Measurements from ENCODE around the gene FAF1. TPM values are rescaled to one million over a fixed set of nuclear protein-coding genes. Genes with fewer than 3 reads are reported as not detected.
"Not testable (repeated sequence)": the region's sequence is repeated elsewhere in the genome, so short reads cannot be mapped to it uniquely, and the experiment has no call there.

The FAF1 gene
- total RNA-seq, 4 donors from 2014 or later: 32.3 to 51.4 (median 36.1) TPM

DNA sequence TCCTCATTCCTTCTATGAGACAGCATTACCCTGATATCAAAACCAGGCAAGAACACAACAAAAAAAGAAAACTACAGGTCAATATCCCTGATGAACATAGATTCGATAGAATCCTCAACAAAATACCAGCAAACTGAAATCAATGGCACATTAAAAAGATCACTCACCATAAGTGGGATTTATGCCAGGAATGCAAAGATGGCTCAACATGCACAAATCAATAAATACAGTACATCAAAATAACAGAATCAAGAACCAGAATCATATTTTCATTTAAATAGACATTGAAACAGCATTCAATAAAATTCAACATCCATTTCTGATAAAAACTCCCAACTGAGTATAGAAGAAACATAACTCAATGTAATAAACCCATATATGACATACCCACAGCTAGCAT, 36.5 kb downstream of the FAF1 start:
- TF ChIP-seq, protein P1, sequence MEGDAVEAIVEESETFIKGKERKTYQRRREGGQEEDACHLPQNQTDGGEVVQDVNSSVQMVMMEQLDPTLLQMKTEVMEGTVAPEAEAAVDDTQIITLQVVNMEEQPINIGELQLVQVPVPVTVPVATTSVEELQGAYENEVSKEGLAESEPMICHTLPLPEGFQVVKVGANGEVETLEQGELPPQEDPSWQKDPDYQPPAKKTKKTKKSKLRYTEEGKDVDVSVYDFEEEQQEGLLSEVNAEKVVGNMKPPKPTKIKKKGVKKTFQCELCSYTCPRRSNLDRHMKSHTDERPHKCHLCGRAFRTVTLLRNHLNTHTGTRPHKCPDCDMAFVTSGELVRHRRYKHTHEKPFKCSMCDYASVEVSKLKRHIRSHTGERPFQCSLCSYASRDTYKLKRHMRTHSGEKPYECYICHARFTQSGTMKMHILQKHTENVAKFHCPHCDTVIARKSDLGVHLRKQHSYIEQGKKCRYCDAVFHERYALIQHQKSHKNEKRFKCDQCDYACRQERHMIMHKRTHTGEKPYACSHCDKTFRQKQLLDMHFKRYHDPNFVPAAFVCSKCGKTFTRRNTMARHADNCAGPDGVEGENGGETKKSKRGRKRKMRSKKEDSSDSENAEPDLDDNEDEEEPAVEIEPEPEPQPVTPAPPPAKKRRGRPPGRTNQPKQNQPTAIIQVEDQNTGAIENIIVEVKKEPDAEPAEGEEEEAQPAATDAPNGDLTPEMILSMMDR (IDR thresholded peaks at IDR 0.05): no peak
- DNase-seq (ENCODE audit: low spot score): no peak
- ATAC-seq (ENCODE audit: low FRiP score): no peak

- DNase-seq (ENCODE audit: low spot score) (no peak), ATAC-seq (ENCODE audit: low FRiP score) (no peak)
- TF ChIP-seq, protein P1 (IDR thresholded peaks at IDR 0.05): no peak
These were observed 39.0 kb downstream of the FAF1 start for GRCh38 chr1:50921029-50921428.

DNA sequence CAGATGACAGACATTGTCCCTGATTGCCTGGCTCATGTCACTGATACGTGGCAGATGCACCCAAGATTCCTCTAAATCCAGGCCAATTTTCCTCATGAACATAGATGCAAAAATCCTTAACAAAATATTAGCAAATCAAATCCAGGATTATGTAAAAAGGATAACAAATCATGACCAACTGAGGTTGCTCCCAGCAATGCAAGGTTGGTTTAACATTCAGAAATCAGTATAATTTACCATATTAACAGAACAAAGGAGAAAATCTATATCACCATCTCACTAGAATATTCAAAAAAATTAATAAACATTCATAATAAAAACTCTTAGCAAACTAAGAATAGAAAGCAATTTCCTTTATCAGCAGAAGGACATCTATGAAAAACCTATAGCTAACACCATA, 39.7 kb downstream of the FAF1 start:
- ATAC-seq (ENCODE audit: low FRiP score): no peak
- DNase-seq (ENCODE audit: low spot score): no peak
- TF ChIP-seq, protein P1 (IDR thresholded peaks at IDR 0.05): no peak

- TF ChIP-seq, protein P1 (IDR thresholded peaks at IDR 0.05): no peak
- ATAC-seq (ENCODE audit: low FRiP score): no peak
- no peak for DNase-seq (ENCODE audit: low spot score)
These were observed 42.6 kb downstream of the FAF1 start for GRCh38 chr1:50917138-50918137.

- TF ChIP-seq, protein P1 (IDR thresholded peaks at IDR 0.05): no peak
- no peak for DNase-seq (ENCODE audit: low spot score)
- no peak for ATAC-seq (ENCODE audit: low FRiP score)
These were observed 44.4 kb downstream of the FAF1 start for GRCh38 chr1:50915621-50916020.

DNA sequence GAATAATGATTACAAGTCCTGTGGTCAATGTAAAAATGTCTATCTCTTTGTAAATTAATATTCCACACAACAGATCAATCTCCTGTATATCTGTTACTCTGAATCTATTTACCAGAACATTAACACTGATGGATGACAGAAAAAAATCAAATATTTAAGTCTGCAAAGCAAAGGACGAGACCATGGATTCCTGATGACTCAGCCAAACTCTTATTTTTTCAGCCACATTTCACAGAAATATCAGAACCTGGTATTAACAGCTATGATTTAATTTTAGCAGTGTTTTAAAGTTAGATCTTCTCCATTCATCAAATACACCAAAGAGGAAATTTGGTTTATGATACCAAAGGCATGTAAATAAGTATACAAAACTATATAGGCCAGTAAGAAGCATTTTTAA, 46.1 kb downstream of the FAF1 start:
- TF ChIP-seq, protein P1 (IDR thresholded peaks at IDR 0.05): no peak
- DNase-seq (ENCODE audit: low spot score) (no peak), ATAC-seq (ENCODE audit: low FRiP score) (no peak)

DNA sequence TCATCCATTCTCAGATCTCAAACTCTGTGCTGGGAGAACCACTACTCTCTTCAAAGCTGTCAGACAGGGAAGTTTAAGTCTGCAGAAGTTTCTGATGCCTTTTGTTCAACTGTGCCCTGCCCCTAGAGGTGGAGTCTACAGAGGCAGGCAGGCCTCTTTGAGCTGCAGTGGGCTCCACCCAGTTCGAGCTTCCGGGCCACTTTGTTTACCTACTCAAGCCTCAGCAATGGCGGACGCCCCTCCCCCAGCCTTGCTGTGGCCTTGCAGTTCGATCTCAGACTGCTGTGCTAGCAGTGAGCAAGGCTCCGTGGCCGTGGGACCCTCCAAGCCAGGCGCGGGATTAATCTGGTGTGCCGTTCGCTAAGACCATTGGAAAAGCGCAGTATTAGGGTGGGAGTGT, 49.7 kb downstream of the FAF1 start:
- not testable (repeated sequence) for DNase-seq (ENCODE audit: low spot score); ATAC-seq (ENCODE audit: low FRiP score)

DNA sequence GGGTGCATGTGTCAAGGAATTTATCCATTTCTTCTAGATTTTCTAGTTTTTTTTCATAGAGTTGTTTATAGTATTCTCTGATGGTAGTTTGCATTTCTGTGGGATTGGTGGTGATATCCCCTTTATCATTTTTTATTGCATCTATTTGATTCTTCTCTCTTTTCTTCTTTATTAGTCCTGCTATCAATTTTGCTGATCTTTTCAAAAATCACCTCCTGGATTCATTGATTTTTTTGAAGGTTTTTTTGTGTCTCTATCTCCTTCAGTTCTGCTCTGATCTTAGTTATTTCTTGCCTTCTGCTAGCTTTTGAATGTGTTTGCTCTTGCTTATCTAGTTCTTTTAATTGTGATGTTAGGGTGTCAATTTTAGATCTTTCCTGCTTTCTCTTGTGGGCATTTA, 52.5 kb downstream of the FAF1 start:
- DNase-seq (ENCODE audit: low spot score); ATAC-seq (ENCODE audit: low FRiP score): not testable (repeated sequence)

DNA sequence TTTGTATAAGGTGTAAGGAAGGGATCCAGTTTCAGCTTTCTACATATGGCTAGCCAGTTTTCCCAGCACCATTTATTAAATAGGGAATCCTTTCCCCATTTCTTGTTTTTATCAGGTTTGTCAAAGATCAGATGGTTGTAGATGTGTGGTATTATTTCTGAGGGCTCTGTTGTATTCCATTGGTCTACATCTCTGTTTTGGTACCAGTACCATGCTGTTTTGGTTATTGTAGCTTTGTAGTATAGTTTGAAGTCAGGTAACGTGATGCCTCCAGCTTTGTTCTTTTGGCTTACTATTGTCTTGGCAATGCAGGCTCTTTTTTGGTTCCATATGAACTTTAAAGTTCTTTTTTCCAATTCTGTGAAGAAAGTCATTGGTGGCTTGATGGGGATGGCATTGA, 54.0 kb downstream of the FAF1 start:
- ATAC-seq (ENCODE audit: low FRiP score); DNase-seq (ENCODE audit: low spot score): not testable (repeated sequence)
